CD14-positive monocyte (primary cell): ENCODE measurements around the gene SARS1. TPM values are rescaled to one million over a fixed set of nuclear protein-coding genes. Genes with fewer than 3 reads are reported as not detected.

Experiments used
- DNase-seq, 3 donors: peaks; one replicate each; pipeline ENCODE4 v3.0.0-alpha.2; 2011 to 2022
- H2AFZ ChIP-seq: 2 replicates; pipeline ENCODE4 v1.6.0; 2012; ENCODE audit warnings: mild to moderate bottlenecking, low read depth, low read length, inconsistent platforms; ENCODE audit not compliant: insufficient read depth, poor library complexity, severe bottlenecking
- H3K27ac ChIP-seq, 2 donors: 1 replicate in 1 of 2; 2 replicates in 1 of 2; pipeline ENCODE4 v1.5.1; 2012 to 2013; ENCODE audit warnings: low read length in 2 of 2, control low read depth in 1 of 2, inconsistent platforms in 1 of 2, low read depth in 1 of 2, mild to moderate bottlenecking in 1 of 2
- H3K27me3 ChIP-seq, 2 donors: one replicate each; pipeline versions ENCODE4 v1.6.0 to v1.6.1; 2011 to 2013; ENCODE audit warnings: low read length in 2 of 2; ENCODE audit not compliant: control insufficient read depth in 2 of 2, insufficient read depth in 2 of 2
- H3K36me3 ChIP-seq, 2 donors: replicated peaks in 1 of 2; 1 replicate in 1 of 2; 2 replicates in 1 of 2; pipeline versions ENCODE4 v1.5.1 to v1.6.1; 2012 to 2013; ENCODE audit warnings: low read length in 2 of 2, control low read depth in 1 of 2, inconsistent platforms in 1 of 2, mild to moderate bottlenecking in 1 of 2; ENCODE audit not compliant: insufficient read depth in 2 of 2, control insufficient read depth in 1 of 2
- H3K4me1 ChIP-seq, 2 donors: 1 replicate in 1 of 2; 2 replicates in 1 of 2; pipeline versions ENCODE4 v1.5.1 to v1.6.1; 2012 to 2013; ENCODE audit warnings: low read length in 2 of 2, control low read depth in 1 of 2, inconsistent platforms in 1 of 2, mild to moderate bottlenecking in 1 of 2, moderate library complexity in 1 of 2; ENCODE audit not compliant: insufficient read depth in 2 of 2, control insufficient read depth in 1 of 2
- H3K4me2 ChIP-seq: replicated peaks from 2 replicates; pipeline ENCODE3; 2012; ENCODE audit warnings: low read length, moderate library complexity, mild to moderate bottlenecking; ENCODE audit not compliant: poor library complexity, severe bottlenecking; ENCODE audit errors: extremely low read depth
- H3K4me3 ChIP-seq, 3 experiments: fragments of 200-600 bp in 1 of 3; sonication (generic) in 1 of 3; replicated peaks in 1 of 3; 1 replicate in 2 of 3; 2 replicates in 1 of 3; pipeline ENCODE4 v1.5.1; 2011 to 2013; ENCODE audit warnings: low read length in 3 of 3, mild to moderate bottlenecking in 3 of 3, control low read depth in 2 of 3, low read depth in 2 of 3, inconsistent platforms in 1 of 3, moderate library complexity in 1 of 3
- H3K79me2 ChIP-seq: 2 replicates; pipeline ENCODE4 v1.6.0; 2012; ENCODE audit warnings: mild to moderate bottlenecking, control low read depth, inconsistent platforms, low read length, moderate library complexity; ENCODE audit not compliant: insufficient read depth
- H3K9ac ChIP-seq: 2 replicates; pipeline ENCODE4 v1.6.0; 2017; ENCODE audit warnings: low read length, mild to moderate bottlenecking; ENCODE audit not compliant: insufficient read depth, poor library complexity, severe bottlenecking
- H3K9me3 ChIP-seq, 2 donors: replicated peaks in 1 of 2; 1 replicate in 1 of 2; 2 replicates in 1 of 2; pipeline versions ENCODE4 v1.5.1 to v1.6.1; 2012 to 2013; ENCODE audit warnings: low read length in 2 of 2, control low read depth in 1 of 2; ENCODE audit not compliant: control insufficient read depth in 1 of 2, insufficient read depth in 1 of 2
- H4K20me1 ChIP-seq: 2 replicates; pipeline ENCODE4 v1.6.0; 2012; ENCODE audit warnings: mild to moderate bottlenecking, low read length, control low read depth, moderate library complexity; ENCODE audit not compliant: insufficient read depth
- H3K27ac Mint-ChIP-seq, 7 donors: one replicate each; pipeline ENCODE4 v1.8.0; 2020; ENCODE audit warnings: mild to moderate bottlenecking in 7 of 7, mixed read lengths in 7 of 7, moderate library complexity in 6 of 7, inconsistent platforms in 2 of 7
- H3K27me3 Mint-ChIP-seq, 3 donors: one replicate each; pipeline ENCODE4 v1.8.0; 2021 to 2022; ENCODE audit warnings: low read depth in 3 of 3, mild to moderate bottlenecking in 3 of 3, mixed read lengths in 3 of 3, moderate library complexity in 3 of 3, inconsistent platforms in 1 of 3
- H3K36me3 Mint-ChIP-seq, 2 donors: one replicate each; pipeline ENCODE4 v1.8.0; 2020; ENCODE audit warnings: mixed read lengths in 2 of 2, inconsistent platforms in 1 of 2, mild to moderate bottlenecking in 1 of 2
- H3K4me1 Mint-ChIP-seq: one replicate; pipeline ENCODE4 v1.8.0; 2020; ENCODE audit warnings: mild to moderate bottlenecking, mixed read lengths
- H3K4me3 Mint-ChIP-seq, 2 donors: one replicate each; pipeline ENCODE4 v1.8.0; 2020; ENCODE audit warnings: mild to moderate bottlenecking in 2 of 2, mixed read lengths in 2 of 2, moderate library complexity in 1 of 2
- H3K9me3 Mint-ChIP-seq, 7 donors: one replicate each; pipeline ENCODE4 v1.8.0; 2020 to 2022; ENCODE audit warnings: mixed read lengths in 7 of 7, mild to moderate bottlenecking in 6 of 7, moderate library complexity in 6 of 7, inconsistent platforms in 2 of 7
- WGBS: methylation state at CpG from one replicate; pipeline ENCODE4 v1.1.5; 2013; ENCODE audit warnings: missing lambda C conversion rate; ENCODE audit not compliant: insufficient coverage; 5-methylcytosine and 5-hydroxymethylcytosine counted together
- intact Hi-C, 2 donors: fragments of 100-400 bp; cut with micrococcal nuclease; formaldehyde crosslinking; loops; one replicate each; pipeline versions ENCODE4 v1.15.0 to v1.15.1; 2023
- polyA plus RNA-seq, 3 donors: library from polyadenylated mRNA; depleted of rRNA in 1 of 3; unstranded in 2 of 3; stranded (reverse) in 1 of 3; fragments of 300-500 nt in 2 of 3; fragments of >200 nt in 1 of 3; fragmentation: Illumina TruSeq in 2 of 3; gene quantifications; 1 replicate in 2 of 3; 2 replicates in 1 of 3; pipeline ENCODE4 v1.2.3, GENCODE V29; 2012 to 2021
- TF ChIP-seq, protein P1 (sequence below): fragments of 200-600 bp; IDR thresholded peaks from one replicate; pipeline ENCODE4 v1.8.0; 2022; ENCODE audit warnings: antibody characterized with exemption, mild to moderate bottlenecking

Gene SARS1
- polyA plus RNA-seq, 3 donors, result 70.1 to 107 (median 99.1) TPM

DNA sequence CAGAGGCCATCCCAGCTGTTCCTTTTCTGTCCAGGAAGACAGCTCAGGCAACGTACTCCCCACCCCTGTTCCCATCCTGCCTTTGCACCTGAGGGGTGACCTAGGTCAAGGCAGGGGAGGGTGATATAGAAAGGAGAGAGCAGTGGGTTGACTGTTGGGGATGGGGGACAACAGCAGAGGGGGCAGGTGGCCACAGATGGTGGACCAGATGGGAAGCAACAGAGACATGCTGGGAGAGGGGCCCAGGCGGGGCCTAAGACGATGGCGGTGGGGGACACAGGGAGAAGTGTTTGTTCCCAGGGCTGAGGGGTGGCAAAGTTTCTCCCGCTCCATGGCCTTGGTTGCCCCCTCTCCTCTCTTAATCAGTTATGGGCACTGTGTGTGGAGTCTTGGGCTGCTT is 42.0 kb downstream of the SARS1 start:
- Histone ChIP-seq H3K4me1 (no peaks in the 10 kb centered on the region), H3K9ac (no peak overlapping the region), H3K27me3 (peaks cover 0 to 15% of the 10 kb centered on the region in 2 donors), H3K36me3 (no peaks in the 10 kb centered on the region), H3K4me3 (no peak overlapping the region), H3K9me3 (no peaks in the 10 kb centered on the region), H3K4me2 (no peak overlapping the region), H3K79me2 (no peaks in the 10 kb centered on the region), H3K27ac (no peak overlapping the region), H4K20me1 (no peaks in the 10 kb centered on the region), H2AFZ (no peak overlapping the region)
- peaks cover 1% of the 10 kb centered on the region for H3K4me1 Mint-ChIP-seq
- peaks cover 13 to 33% (median 13%) of the 10 kb centered on the region in 3 donors for H3K27me3 Mint-ChIP-seq
- DNase-seq, result no peak
- no CpG with 5 or more reads among the region's 5 CpGs for WGBS
- no peak overlapping the region for H3K27ac Mint-ChIP-seq
- intact Hi-C loops, result no loop called here
- peaks cover 0 to 11% (median 0%) of the 10 kb centered on the region in 7 donors for H3K9me3 Mint-ChIP-seq
- no peak overlapping the region for H3K4me3 Mint-ChIP-seq
- TF ChIP-seq, protein P1, sequence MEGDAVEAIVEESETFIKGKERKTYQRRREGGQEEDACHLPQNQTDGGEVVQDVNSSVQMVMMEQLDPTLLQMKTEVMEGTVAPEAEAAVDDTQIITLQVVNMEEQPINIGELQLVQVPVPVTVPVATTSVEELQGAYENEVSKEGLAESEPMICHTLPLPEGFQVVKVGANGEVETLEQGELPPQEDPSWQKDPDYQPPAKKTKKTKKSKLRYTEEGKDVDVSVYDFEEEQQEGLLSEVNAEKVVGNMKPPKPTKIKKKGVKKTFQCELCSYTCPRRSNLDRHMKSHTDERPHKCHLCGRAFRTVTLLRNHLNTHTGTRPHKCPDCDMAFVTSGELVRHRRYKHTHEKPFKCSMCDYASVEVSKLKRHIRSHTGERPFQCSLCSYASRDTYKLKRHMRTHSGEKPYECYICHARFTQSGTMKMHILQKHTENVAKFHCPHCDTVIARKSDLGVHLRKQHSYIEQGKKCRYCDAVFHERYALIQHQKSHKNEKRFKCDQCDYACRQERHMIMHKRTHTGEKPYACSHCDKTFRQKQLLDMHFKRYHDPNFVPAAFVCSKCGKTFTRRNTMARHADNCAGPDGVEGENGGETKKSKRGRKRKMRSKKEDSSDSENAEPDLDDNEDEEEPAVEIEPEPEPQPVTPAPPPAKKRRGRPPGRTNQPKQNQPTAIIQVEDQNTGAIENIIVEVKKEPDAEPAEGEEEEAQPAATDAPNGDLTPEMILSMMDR, result no peak
- H3K36me3 Mint-ChIP-seq, result no peaks in the 10 kb centered on the region

GRCh38 chr1:109256085-109256484 is 42.4 kb downstream of the SARS1 start:
- Histone ChIP-seq H3K4me3 (no peak overlapping the region), H3K9ac (no peak overlapping the region), H3K4me2 (no peak overlapping the region), H2AFZ (no peak overlapping the region), H3K4me1 (no peaks in the 10 kb centered on the region), H3K36me3 (no peaks in the 10 kb centered on the region), H3K79me2 (no peaks in the 10 kb centered on the region), H3K9me3 (no peaks in the 10 kb centered on the region), H4K20me1 (no peaks in the 10 kb centered on the region), H3K27me3 (peaks cover 0 to 11% of the 10 kb centered on the region in 2 donors), H3K27ac (no peak overlapping the region)
- Mint-ChIP-seq H3K27ac (no peak overlapping the region), H3K4me3 (no peak overlapping the region), H3K36me3 (no peaks in the 10 kb centered on the region), H3K27me3 (peaks cover 9 to 29% (median 9%) of the 10 kb centered on the region in 3 donors), H3K9me3 (peaks cover 0 to 11% (median 0%) of the 10 kb centered on the region in 7 donors), H3K4me1 (peaks cover 1% of the 10 kb centered on the region)
- intact Hi-C loops, result no loop called here
- TF ChIP-seq, protein P1, result no peak
- WGBS, result 79% methylated on average over 2 of the region's 7 CpGs
- DNase-seq, result no peak
